Smooth muscle cell (in vitro differentiated cells): ENCODE measurements around the gene DOC2A. TPM values are rescaled to one million over a fixed set of nuclear protein-coding genes. Genes with fewer than 3 reads are reported as not detected.

ENCODE experiments used
- DNase-seq: peaks from one replicate; lab custom pipeline; 2025; ENCODE audit not compliant: unreplicated experiment; lab: John Stamatoyannopoulos, UW
- H2AFZ ChIP-seq: fragments of 200-600 bp; sonication (generic); 2 replicates; pipeline ENCODE4 v1.6.0; 2016; ENCODE audit warnings: antibody characterized with exemption, low read depth, mild to moderate bottlenecking
- H3F3A ChIP-seq: fragments of 200-600 bp; sonication (generic); 2 replicates; pipeline ENCODE4 v1.6.0; 2017; ENCODE audit warnings: antibody characterized with exemption, low read depth
- H3K27ac ChIP-seq: fragments of 200-600 bp; sonication (generic); 2 replicates; pipeline ENCODE4 v1.5.1; 2016; ENCODE audit warnings: low read depth, mild to moderate bottlenecking
- H3K27me3 ChIP-seq: fragments of 200-600 bp; sonication (generic); 2 replicates; pipeline ENCODE4 v1.6.1; 2016; ENCODE audit warnings: low read depth, mild to moderate bottlenecking
- H3K36me3 ChIP-seq: fragments of 200-600 bp; sonication (generic); 2 replicates; pipeline ENCODE4 v1.5.1; 2016; ENCODE audit warnings: low read depth
- H3K4me1 ChIP-seq: fragments of 200-600 bp; sonication (generic); 2 replicates; pipeline ENCODE4 v1.5.1; 2016; ENCODE audit warnings: low read depth
- H3K4me2 ChIP-seq: fragments of 200-600 bp; sonication (generic); 2 replicates; pipeline ENCODE4 v1.6.0; 2016; ENCODE audit warnings: mild to moderate bottlenecking
- H3K4me3 ChIP-seq: fragments of 200-600 bp; sonication (generic); 2 replicates; pipeline ENCODE4 v1.5.1; 2016; ENCODE audit warnings: mild to moderate bottlenecking
- H3K79me2 ChIP-seq: fragments of 200-600 bp; sonication (generic); 2 replicates; pipeline ENCODE4 v1.6.0; 2016; ENCODE audit warnings: low read depth, mild to moderate bottlenecking
- H3K9ac ChIP-seq: fragments of 200-600 bp; sonication (generic); 2 replicates; pipeline ENCODE4 v1.6.0; 2016; ENCODE audit warnings: low read depth
- H3K9me3 ChIP-seq: fragments of 200-600 bp; sonication (generic); replicated peaks from 2 replicates; pipeline ENCODE4 v1.5.1; 2016; ENCODE audit warnings: low read depth
- H4K20me1 ChIP-seq: fragments of 200-600 bp; sonication (generic); 2 replicates; pipeline ENCODE4 v1.6.0; 2016; ENCODE audit warnings: low read depth
- WGBS: methylation state at CpG from one replicate; pipeline ENCODE4 v1.1.7; 2016; ENCODE audit warnings: low lambda C conversion rate; 5-methylcytosine and 5-hydroxymethylcytosine counted together
- polyA plus RNA-seq: library from polyadenylated mRNA; unstranded; fragments of >200 nt; fragmentation: Nextera tagmentation; extraction: Ambion mirVana; gene quantifications from 2 replicates; pipeline ENCODE4 v1.2.1, GENCODE V29; 2016
- total RNA-seq: library from RNA; depleted of rRNA; stranded (reverse); fragments of >200 nt; gene quantifications from 2 replicates; pipeline ENCODE4 v1.2.3, GENCODE V29; 2014
- TF ChIP-seq, protein P1 (sequence below): fragments of 200-600 bp; sonication (generic); IDR thresholded peaks from 2 replicates; pipeline ENCODE4 v1.5.1; 2017; ENCODE audit warnings: borderline replicate concordance, mild to moderate bottlenecking, antibody characterized with exemption; ENCODE audit not compliant: insufficient read depth, poor library complexity, severe bottlenecking

The DOC2A gene
- total and polyA plus RNA-seq, 2 experiments from 2014 or later: 0.09 TPM; not detected in 1

DNA sequence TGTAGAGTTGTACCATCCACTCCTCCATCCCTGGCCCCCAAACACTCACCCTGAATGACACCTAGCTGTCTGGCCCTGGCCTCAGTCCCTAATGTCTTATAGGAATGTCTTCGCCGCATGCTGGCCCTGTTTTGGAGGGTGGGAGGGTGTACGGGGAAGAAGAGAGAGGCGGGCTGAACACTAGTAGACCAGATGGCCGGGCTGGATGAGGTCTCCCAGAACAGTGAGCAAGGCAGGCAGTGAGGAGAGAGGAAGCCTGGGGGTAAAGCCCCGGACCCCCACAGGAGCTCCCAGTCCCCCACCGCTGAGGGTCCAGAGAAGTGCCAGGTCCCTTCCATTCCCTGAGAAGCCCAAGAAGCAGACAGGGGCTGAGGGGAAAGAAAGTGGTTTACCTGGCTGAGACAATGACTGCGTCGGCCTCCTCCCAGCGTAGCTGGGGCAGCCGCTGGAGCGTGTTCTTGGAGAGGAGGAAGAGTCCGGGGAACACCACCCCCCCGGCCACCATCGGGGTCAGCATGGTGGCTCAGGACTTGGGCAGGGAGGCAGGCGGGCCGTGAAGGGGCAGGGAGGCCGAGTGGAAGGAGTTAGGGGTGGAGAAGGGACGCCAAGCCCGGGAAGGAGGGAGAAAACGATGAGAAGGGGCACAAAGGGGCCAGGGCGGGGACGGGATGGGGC lies 19.3 kb upstream of the DOC2A start:
- Histone ChIP-seq H3K27me3 (peaks cover 50% of the 10 kb centered on the region), H3K9me3 (no peaks in the 10 kb centered on the region), H3F3A (no peaks in the 10 kb centered on the region), H3K79me2 (no peaks in the 10 kb centered on the region), H3K4me3 (no peak overlapping the region), H3K4me1 (peaks cover 3% of the 10 kb centered on the region), H3K27ac (no peak overlapping the region), H4K20me1 (no peaks in the 10 kb centered on the region), H3K4me2 (no peak overlapping the region), H3K9ac (no peak overlapping the region), H3K36me3 (no peaks in the 10 kb centered on the region), H2AFZ (no peak overlapping the region)
- TF ChIP-seq, protein P1, sequence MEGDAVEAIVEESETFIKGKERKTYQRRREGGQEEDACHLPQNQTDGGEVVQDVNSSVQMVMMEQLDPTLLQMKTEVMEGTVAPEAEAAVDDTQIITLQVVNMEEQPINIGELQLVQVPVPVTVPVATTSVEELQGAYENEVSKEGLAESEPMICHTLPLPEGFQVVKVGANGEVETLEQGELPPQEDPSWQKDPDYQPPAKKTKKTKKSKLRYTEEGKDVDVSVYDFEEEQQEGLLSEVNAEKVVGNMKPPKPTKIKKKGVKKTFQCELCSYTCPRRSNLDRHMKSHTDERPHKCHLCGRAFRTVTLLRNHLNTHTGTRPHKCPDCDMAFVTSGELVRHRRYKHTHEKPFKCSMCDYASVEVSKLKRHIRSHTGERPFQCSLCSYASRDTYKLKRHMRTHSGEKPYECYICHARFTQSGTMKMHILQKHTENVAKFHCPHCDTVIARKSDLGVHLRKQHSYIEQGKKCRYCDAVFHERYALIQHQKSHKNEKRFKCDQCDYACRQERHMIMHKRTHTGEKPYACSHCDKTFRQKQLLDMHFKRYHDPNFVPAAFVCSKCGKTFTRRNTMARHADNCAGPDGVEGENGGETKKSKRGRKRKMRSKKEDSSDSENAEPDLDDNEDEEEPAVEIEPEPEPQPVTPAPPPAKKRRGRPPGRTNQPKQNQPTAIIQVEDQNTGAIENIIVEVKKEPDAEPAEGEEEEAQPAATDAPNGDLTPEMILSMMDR: no peak
- no peak for DNase-seq
- WGBS: 29% methylated on average over 17 of the region's 23 CpGs

DNA sequence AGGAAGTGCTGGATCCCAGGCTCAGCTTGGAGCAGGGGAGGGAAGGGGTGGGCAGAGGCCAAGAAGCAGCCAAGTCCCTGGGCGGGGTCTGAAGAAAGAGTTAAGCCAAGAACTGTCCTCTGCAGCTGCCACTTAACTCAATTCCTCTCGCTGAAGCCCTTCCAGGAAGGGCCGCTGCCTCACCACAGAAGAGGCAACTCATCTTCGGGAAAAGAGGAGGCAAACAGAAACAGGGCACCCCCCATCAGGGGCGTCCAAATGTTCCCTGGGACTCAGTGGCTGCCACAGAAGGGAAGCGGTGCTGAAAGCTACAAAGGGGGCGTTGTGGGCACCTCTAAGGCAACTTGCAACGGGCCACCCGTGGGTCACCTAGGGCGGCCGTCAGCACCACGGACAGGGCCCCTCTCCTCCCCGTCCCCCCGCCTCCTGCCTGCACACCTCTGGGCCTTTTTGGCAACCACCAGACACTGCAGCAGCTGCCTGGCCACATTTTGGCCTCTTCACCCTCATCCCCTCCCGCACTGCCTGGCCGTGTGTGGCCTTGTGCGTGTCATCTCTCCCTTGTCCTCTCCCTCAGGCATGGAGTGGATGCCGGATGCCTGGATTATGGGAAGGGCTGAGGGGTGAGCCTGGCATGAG lies 17.7 kb upstream of the DOC2A start:
- no peak overlapping the region for H2AFZ ChIP-seq
- no peak overlapping the region for H3K9ac ChIP-seq
- H3F3A ChIP-seq: no peaks in the 10 kb centered on the region
- WGBS: 29% methylated on average over 18 of the region's 18 CpGs
- TF ChIP-seq, protein P1: no peak
- H3K4me1 ChIP-seq: peaks cover 3% of the 10 kb centered on the region
- no peaks in the 10 kb centered on the region for H3K36me3 ChIP-seq
- DNase-seq: no peak
- no peak overlapping the region for H3K27ac ChIP-seq
- no peaks in the 10 kb centered on the region for H4K20me1 ChIP-seq
- peaks cover 46% of the 10 kb centered on the region for H3K27me3 ChIP-seq
- no peak overlapping the region for H3K4me2 ChIP-seq
- H3K9me3 ChIP-seq: no peaks in the 10 kb centered on the region
- no peak overlapping the region for H3K4me3 ChIP-seq
- no peaks in the 10 kb centered on the region for H3K79me2 ChIP-seq

DNA sequence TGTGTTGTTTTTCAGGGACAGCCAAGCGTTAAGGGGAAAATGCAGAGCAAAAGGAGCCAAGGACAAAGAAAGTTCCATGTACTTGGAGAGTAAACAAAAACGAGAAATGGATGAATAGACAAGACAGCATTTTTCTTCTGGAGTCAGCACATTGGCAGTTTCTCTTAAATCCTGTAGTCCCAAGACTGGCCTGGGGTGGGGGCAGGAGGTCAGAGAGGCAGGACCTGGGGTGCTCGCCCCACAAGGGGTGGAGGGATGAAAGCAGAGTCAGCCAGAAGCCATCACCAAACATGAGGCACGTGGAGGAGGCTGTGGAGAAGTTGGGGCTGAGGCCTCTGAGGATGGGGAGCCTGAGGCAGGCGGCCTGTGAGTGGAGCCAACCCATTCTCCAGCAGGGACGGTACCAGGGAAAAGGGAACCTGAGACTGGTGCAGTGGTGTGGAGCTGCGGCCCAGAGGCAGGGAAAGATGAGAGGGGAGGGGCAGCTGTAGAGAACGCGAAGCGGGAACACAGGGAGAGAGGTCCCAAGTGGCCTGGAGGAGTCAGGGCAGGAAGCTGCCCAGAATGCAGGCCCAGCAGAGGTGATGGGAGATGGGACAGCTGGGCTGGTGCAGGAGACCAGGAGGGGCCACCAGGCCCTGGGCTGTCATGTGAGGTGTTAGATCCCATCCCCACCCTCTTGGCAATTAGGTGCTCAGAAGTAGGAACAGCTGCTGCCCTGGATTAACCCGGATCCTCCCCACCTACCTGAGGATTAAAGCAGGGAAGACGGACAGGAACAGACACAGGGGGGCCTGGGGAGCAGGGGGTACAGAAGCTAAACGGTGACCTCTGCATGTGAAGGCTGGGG lies 17.0 kb upstream of the DOC2A start:
- Histone ChIP-seq H3K9ac (no peak overlapping the region), H3K4me1 (peaks cover 3% of the 10 kb centered on the region), H3K27ac (no peak overlapping the region), H3K79me2 (no peaks in the 10 kb centered on the region), H3K9me3 (no peaks in the 10 kb centered on the region), H3F3A (no peaks in the 10 kb centered on the region), H3K36me3 (no peaks in the 10 kb centered on the region), H2AFZ (no peak overlapping the region), H4K20me1 (no peaks in the 10 kb centered on the region), H3K27me3 (peaks cover 46% of the 10 kb centered on the region), H3K4me2 (no peak overlapping the region), H3K4me3 (no peak overlapping the region)
- TF ChIP-seq, protein P1: no peak
- 63% methylated on average over 13 of the region's 13 CpGs for WGBS
- DNase-seq: no peak
